A673 (cell line): Measurements from ENCODE around the gene GPR155.
"Not testable (repeated sequence)": the region's sequence is repeated elsewhere in the genome, so short reads cannot be mapped to it uniquely, and the experiment has no call there.

Experiments used
- EZH2 ChIP-seq: fragments of 200-600 bp; sonication (generic); IDR thresholded peaks from 2 replicates; pipeline ENCODE4 v1.6.1; 2017; ENCODE audit warnings: borderline replicate concordance, low read depth, mild to moderate bottlenecking, mixed read lengths, antibody characterized with exemption, low read length; ENCODE audit not compliant: poor library complexity, severe bottlenecking
- TF ChIP-seq, protein P1 (sequence below): fragments of 300-800, 200-600 bp; sonication (generic); conservative IDR thresholded peaks from 2 replicates; pipeline ENCODE4 v1.5.1; 2017; ENCODE audit warnings: low read depth, mild to moderate bottlenecking, antibody characterized with exemption, low read length, moderate library complexity, mixed read lengths

DNA sequence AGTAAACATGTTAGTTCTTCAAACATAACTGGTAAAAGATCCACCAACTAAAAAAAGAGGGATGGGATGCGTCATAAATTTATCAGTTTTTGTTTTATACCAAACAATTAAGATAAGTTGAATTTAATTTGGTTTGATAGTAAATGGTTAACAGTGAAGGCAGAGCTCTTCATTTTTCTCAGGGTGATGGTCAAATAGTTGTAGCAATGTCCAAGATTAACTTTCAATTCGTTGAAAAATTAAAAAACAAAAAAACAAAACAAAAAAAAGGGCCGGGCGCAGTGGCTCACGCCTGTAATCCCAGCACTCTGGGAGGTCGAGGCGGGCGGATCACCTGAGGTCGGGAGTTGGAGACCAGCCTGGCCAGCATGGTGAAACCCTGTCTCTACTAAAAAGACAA lies 1.8 kb downstream of the GPR155 start:
- not testable (repeated sequence) for TF ChIP-seq EZH2
- TF ChIP-seq, protein P1, sequence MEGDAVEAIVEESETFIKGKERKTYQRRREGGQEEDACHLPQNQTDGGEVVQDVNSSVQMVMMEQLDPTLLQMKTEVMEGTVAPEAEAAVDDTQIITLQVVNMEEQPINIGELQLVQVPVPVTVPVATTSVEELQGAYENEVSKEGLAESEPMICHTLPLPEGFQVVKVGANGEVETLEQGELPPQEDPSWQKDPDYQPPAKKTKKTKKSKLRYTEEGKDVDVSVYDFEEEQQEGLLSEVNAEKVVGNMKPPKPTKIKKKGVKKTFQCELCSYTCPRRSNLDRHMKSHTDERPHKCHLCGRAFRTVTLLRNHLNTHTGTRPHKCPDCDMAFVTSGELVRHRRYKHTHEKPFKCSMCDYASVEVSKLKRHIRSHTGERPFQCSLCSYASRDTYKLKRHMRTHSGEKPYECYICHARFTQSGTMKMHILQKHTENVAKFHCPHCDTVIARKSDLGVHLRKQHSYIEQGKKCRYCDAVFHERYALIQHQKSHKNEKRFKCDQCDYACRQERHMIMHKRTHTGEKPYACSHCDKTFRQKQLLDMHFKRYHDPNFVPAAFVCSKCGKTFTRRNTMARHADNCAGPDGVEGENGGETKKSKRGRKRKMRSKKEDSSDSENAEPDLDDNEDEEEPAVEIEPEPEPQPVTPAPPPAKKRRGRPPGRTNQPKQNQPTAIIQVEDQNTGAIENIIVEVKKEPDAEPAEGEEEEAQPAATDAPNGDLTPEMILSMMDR: not testable (repeated sequence)
